ENCODE measurements around the gene MTMR2. TPM values are rescaled to one million over a fixed set of nuclear protein-coding genes. Genes with fewer than 3 reads are reported as not detected.

The MTMR2 gene
- total and polyA plus RNA-seq, 2 experiments from 2014 or later, result 15.0 to 28.0 TPM

DNA sequence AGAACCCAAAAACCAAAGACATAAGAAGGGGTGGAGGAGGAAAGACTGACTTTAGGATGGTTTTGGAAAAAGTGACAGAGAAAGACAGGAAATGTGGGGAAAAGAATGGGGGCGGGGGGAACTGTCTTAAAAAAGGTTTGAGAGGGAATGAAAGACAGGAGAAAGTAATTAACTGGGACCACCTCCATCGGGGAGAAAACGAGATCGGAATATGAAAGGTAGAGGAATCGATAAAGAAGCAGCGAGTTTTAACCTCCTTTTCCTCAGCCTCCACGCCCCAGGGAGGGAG is 524 bp downstream of the MTMR2 start:
- TF ChIP-seq, protein P1, sequence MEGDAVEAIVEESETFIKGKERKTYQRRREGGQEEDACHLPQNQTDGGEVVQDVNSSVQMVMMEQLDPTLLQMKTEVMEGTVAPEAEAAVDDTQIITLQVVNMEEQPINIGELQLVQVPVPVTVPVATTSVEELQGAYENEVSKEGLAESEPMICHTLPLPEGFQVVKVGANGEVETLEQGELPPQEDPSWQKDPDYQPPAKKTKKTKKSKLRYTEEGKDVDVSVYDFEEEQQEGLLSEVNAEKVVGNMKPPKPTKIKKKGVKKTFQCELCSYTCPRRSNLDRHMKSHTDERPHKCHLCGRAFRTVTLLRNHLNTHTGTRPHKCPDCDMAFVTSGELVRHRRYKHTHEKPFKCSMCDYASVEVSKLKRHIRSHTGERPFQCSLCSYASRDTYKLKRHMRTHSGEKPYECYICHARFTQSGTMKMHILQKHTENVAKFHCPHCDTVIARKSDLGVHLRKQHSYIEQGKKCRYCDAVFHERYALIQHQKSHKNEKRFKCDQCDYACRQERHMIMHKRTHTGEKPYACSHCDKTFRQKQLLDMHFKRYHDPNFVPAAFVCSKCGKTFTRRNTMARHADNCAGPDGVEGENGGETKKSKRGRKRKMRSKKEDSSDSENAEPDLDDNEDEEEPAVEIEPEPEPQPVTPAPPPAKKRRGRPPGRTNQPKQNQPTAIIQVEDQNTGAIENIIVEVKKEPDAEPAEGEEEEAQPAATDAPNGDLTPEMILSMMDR (IDR thresholded peaks at IDR 0.05; ENCODE audit: low read depth, low read length), result no peak
- H3K27me3 ChIP-seq, result no peaks in the 10 kb centered on the region
- no peaks in the 10 kb centered on the region for H3K9me3 ChIP-seq (ENCODE audit: low read depth)
- H3K4me3 ChIP-seq, result peak overlapping the region; percentile 84
- H3K36me3 ChIP-seq, result no peaks in the 10 kb centered on the region
- peak overlapping the region; percentile 80 for H3K27ac ChIP-seq
- peak in 1 of 2 donors; percentile 21 for DNase-seq (ENCODE audit: low read depth in 1 of 2, low spot score in 1 of 2)
- H3K4me1 ChIP-seq (ENCODE audit: low read depth), result peaks cover 6% of the 10 kb centered on the region

DNA sequence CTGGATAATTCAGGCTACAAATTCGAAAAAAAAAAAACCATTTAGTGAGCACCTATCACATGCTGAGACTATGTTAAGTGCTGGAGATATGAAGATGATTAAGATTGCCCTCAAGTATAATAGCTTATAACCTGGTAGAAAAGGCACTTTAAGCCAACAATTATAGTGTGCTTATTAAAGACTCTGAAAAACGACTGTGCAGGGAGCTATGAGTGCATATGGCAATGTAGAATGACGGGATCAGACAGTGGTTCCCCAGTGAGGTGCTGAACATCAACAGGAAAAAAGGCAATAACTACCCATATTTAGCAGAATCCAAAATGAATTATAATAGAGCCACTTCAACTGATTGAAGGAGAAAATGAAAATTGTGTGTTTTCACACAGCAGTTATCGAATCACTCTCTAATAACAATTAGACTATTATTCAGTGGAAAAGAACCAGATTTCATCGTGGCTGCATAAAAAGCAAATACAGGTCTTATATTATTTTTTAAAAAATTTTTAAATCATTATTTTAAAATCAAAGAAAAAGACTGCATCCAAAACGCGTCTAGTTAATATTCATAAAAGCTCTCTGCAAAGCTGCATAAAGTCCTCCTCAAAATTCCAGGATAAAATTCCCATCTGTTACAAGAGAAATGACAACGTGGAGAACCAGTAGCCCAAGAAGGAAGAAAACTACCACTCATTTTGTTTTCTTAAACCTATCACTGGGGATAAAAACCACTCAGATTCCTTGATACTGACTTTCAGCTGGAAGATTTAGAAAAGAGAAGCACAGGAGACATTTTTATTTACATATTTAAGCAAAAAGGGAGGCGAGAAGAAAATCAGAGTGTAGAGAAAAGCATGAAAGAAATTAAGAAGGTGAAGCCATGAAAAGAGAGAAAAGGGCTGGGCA is 1.1 kb downstream of the MTMR2 start:
- no peak overlapping the region for H3K27ac ChIP-seq
- H3K27me3 ChIP-seq, result no peaks in the 10 kb centered on the region
- TF ChIP-seq, protein P1 (IDR thresholded peaks at IDR 0.05; ENCODE audit: low read depth, low read length), result no peak
- no peaks in the 10 kb centered on the region for H3K36me3 ChIP-seq
- DNase-seq (ENCODE audit: low read depth in 1 of 2, low spot score in 1 of 2), result peak in 1 of 2 donors; percentile 20
- H3K4me1 ChIP-seq (ENCODE audit: low read depth), result peaks cover 6% of the 10 kb centered on the region
- no peaks in the 10 kb centered on the region for H3K9me3 ChIP-seq (ENCODE audit: low read depth)
- H3K4me3 ChIP-seq, result peak overlapping the region; percentile 84

DNA sequence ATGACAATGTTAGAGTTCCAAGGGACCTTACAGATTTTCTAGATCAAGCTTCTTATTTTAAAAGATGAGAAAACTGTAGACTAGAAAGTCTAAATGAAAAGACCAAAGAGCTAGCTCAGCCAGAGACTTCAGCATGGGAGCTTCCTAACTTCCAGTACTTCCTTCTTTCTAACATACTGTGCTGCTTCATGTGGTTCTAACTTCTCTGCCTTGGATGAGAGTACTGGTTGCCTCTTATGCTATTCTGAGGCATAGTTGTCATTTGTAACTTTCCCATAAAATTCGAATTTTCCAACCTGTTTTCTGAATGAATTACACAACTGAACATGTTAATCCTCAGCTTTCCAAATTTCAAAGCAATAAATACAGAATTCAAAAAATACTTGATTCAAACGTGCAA is 1.8 kb downstream of the MTMR2 start:
- peak in 1 of 2 donors; percentile 20 for DNase-seq (ENCODE audit: low read depth in 1 of 2, low spot score in 1 of 2)
- Histone ChIP-seq H3K9me3 (ENCODE audit: low read depth) (no peaks in the 10 kb centered on the region), H3K36me3 (no peaks in the 10 kb centered on the region), H3K27me3 (no peaks in the 10 kb centered on the region), H3K4me1 (ENCODE audit: low read depth) (peaks cover 6% of the 10 kb centered on the region), H3K4me3 (no peak overlapping the region), H3K27ac (no peak overlapping the region)
- TF ChIP-seq, protein P1 (IDR thresholded peaks at IDR 0.05; ENCODE audit: low read depth, low read length), result no peak

DNA sequence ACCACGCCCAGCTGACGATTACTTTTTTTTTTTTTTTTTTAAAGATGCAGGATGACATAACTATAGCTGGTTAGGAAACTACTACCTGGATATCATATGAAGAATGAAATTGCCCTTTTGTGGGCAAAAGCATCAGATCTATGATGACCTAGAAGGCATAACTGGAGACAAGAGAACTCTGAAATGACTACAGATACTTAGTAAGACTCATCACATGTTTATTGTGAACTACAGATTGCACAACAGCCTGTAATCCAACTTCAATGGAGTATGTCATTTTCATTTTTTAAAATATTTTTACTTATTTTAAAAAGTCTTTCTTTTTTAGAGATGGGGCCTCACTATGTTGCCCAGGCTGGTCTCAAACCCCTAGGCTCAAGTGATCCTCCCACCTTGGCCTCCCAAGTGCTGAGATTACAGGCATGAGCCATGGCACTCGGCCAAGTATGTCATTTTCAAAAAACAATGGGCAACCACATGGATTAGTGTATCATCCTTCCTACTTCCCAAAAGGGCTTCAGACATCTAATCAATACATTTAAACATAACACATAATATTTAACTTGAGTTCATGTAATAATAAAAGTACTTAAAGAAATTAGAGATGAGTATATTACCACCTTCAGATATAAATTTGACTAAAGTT is 3.3 kb downstream of the MTMR2 start:
- peaks cover 6% of the 10 kb centered on the region for H3K4me1 ChIP-seq (ENCODE audit: low read depth)

DNA sequence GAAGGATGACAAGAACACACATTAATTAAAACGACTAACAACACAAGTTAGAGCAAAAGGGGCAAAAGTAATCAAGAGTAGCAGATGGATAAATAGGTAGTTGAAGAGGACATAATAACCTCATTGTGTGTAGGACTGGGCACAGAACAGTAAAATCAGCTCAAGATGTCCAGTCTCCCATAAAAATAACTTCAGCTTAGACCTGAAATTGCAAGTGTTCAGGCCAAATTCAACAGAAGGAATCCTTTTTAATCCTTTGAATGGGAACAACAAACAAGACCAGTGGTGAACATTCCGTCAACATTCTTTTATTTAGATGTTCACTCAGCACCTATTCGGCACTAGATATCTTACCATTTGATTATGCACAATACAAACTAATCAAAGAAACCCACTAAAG is 4.4 kb downstream of the MTMR2 start:
- no peak for DNase-seq (ENCODE audit: low read depth in 1 of 2, low spot score in 1 of 2)
- Histone ChIP-seq H3K9me3 (ENCODE audit: low read depth) (no peaks in the 10 kb centered on the region), H3K27ac (no peak overlapping the region)

More for the DNA sequence above, 3.3 kb downstream of the MTMR2 start:
- Histone ChIP-seq H3K9me3 (ENCODE audit: low read depth) (no peaks in the 10 kb centered on the region), H3K27ac (no peak overlapping the region), H3K36me3 (no peaks in the 10 kb centered on the region), H3K27me3 (no peaks in the 10 kb centered on the region), H3K4me3 (no peak overlapping the region)
- DNase-seq (ENCODE audit: low read depth in 1 of 2, low spot score in 1 of 2), result no peak
- TF ChIP-seq, protein P1 (IDR thresholded peaks at IDR 0.05; ENCODE audit: low read depth, low read length), result no peak

More for the DNA sequence above, 4.4 kb downstream of the MTMR2 start:
- peaks cover 6% of the 10 kb centered on the region for H3K4me1 ChIP-seq (ENCODE audit: low read depth)
- H3K36me3 ChIP-seq, result no peaks in the 10 kb centered on the region
- H3K27me3 ChIP-seq, result no peaks in the 10 kb centered on the region
- H3K4me3 ChIP-seq, result no peak overlapping the region
- TF ChIP-seq, protein P1 (IDR thresholded peaks at IDR 0.05; ENCODE audit: low read depth, low read length), result no peak
